Uterus (tissue), 2 donors: ENCODE results near the gene ANKRD61.

Source experiments
- POLR2A ChIP-seq, 2 donors: fragments of 450-650 bp; IDR thresholded peaks; one replicate each; pipeline ENCODE4 v1.6.1; 2016; ENCODE audit warnings: antibody characterized with exemption in 2 of 2, mild to moderate bottlenecking in 1 of 2, moderate library complexity in 1 of 2
- TF ChIP-seq, protein P1 (sequence below), 4 experiments: fragments of 200-600 bp in 2 of 4; fragments of 450-650 bp in 2 of 4; sonication (generic) in 2 of 4; IDR thresholded peaks; one replicate each; pipeline ENCODE4 v1.5.1; 2016 to 2019; ENCODE audit warnings: antibody characterized with exemption in 4 of 4, mild to moderate bottlenecking in 2 of 4, moderate library complexity in 1 of 4

DNA sequence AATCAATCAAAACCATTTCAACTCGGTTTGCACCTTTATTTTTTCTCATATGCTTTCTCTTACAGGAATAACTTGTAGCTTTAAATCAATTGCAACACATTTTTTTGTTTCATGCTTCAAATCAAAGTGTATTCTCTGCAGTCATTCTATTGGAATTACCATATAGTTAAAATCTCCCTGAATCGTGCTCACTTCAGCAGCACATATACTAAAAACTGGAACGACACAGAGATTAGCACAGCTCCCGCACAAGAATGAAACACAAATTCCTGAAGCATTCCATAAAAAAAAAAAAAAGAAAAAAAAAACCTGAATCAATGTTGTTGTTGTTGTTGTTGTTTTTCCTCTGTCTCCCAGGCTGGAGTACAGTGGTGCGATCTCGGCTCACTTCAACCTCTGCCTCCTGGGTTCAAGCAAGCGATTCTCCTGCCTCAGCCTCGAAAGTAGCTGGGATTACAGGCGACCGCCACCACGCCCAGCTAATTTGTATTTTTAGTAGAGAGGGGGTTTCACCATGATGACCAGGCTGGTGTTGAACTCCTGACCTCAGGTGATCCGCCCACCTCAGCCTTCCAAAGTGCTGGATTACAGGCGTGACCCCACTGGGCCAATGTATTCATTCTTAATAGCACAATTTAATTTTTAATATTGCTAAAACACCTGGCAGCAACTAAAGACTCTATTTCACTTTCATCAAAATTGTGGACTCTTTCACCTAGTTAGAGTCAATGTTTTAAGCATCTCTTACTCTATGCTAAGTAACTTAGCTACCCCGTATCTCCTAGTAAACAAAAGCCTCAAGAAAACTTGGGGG is 26.3 kb downstream of the ANKRD61 start:
- TF ChIP-seq, protein P1, sequence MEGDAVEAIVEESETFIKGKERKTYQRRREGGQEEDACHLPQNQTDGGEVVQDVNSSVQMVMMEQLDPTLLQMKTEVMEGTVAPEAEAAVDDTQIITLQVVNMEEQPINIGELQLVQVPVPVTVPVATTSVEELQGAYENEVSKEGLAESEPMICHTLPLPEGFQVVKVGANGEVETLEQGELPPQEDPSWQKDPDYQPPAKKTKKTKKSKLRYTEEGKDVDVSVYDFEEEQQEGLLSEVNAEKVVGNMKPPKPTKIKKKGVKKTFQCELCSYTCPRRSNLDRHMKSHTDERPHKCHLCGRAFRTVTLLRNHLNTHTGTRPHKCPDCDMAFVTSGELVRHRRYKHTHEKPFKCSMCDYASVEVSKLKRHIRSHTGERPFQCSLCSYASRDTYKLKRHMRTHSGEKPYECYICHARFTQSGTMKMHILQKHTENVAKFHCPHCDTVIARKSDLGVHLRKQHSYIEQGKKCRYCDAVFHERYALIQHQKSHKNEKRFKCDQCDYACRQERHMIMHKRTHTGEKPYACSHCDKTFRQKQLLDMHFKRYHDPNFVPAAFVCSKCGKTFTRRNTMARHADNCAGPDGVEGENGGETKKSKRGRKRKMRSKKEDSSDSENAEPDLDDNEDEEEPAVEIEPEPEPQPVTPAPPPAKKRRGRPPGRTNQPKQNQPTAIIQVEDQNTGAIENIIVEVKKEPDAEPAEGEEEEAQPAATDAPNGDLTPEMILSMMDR (IDR thresholded peaks at IDR 0.05), result no peak
- no peak for TF ChIP-seq POLR2A (IDR thresholded peaks at IDR 0.05)
